H9 (cell line): ENCODE data around the gene PDK2. TPM values are rescaled to one million over a fixed set of nuclear protein-coding genes. Genes with fewer than 3 reads are reported as not detected.

Experiments
- DNase-seq: peaks from one replicate; pipeline ENCODE4 v3.0.0-alpha.2; 2017
- H2AFZ ChIP-seq: one replicate; pipeline ENCODE4 v1.6.1; 2013; ENCODE audit warnings: mild to moderate bottlenecking, low read length, control low read depth, moderate library complexity
- H2AK5ac ChIP-seq: 2 replicates; pipeline ENCODE4 v1.6.1; 2013; ENCODE audit warnings: low read length, control low read depth, mixed read lengths; ENCODE audit not compliant: insufficient read length
- H2BK120ac ChIP-seq: one replicate; pipeline ENCODE4 v1.6.1; 2013; ENCODE audit warnings: low read depth, mild to moderate bottlenecking, low read length, control low read depth, inconsistent platforms; ENCODE audit not compliant: poor library complexity, severe bottlenecking
- H2BK12ac ChIP-seq: 2 replicates; pipeline ENCODE4 v1.6.1; 2013; ENCODE audit warnings: low read length, control low read depth, mixed read lengths, low read depth; ENCODE audit not compliant: insufficient read length
- H2BK15ac ChIP-seq: 2 replicates; pipeline ENCODE4 v1.6.1; 2013; ENCODE audit warnings: low read depth, low read length, control low read depth
- H2BK20ac ChIP-seq: one replicate; pipeline ENCODE4 v1.6.1; 2013; ENCODE audit warnings: low read depth, mild to moderate bottlenecking, low read length, control low read depth, inconsistent platforms; ENCODE audit not compliant: poor library complexity, severe bottlenecking
- H2BK5ac ChIP-seq: 2 replicates; pipeline ENCODE4 v1.6.1; 2013; ENCODE audit warnings: low read length, control low read depth, mixed read lengths; ENCODE audit not compliant: insufficient read length
- H3K14ac ChIP-seq: 2 replicates; pipeline ENCODE4 v1.6.1; 2013; ENCODE audit warnings: low read length, control low read depth; ENCODE audit not compliant: insufficient read depth
- H3K18ac ChIP-seq: 2 replicates; pipeline ENCODE4 v1.6.1; 2013; ENCODE audit warnings: low read depth, mild to moderate bottlenecking, mixed read lengths, low read length, control low read depth; ENCODE audit not compliant: insufficient read length
- H3K23ac ChIP-seq: 2 replicates; pipeline ENCODE4 v1.6.1; 2013; ENCODE audit warnings: low read length, control low read depth, mixed read lengths, low read depth; ENCODE audit not compliant: insufficient read length
- H3K23me2 ChIP-seq: 2 replicates; pipeline ENCODE4 v1.6.1; 2013; ENCODE audit warnings: low read depth, mild to moderate bottlenecking, mixed read lengths, low read length, control low read depth; ENCODE audit not compliant: insufficient read length, poor library complexity, severe bottlenecking
- H3K27ac ChIP-seq: 2 replicates; pipeline ENCODE4 v1.5.1; 2013; ENCODE audit warnings: low read length, control low read depth, mixed read lengths, low read depth; ENCODE audit not compliant: insufficient read length
- H3K27me3 ChIP-seq: 2 replicates; pipeline ENCODE4 v1.6.1; 2013; ENCODE audit warnings: low read length, control low read depth, inconsistent platforms; ENCODE audit not compliant: insufficient read depth
- H3K4ac ChIP-seq: 2 replicates; pipeline ENCODE4 v1.6.1; 2013; ENCODE audit warnings: low read depth, mild to moderate bottlenecking, control low read depth, inconsistent platforms, low read length, moderate library complexity
- H3K4me1 ChIP-seq: 2 replicates; pipeline ENCODE4 v1.6.1; 2013; ENCODE audit warnings: low read length, control low read depth, inconsistent platforms; ENCODE audit not compliant: insufficient read depth
- H3K4me2 ChIP-seq: 2 replicates; pipeline ENCODE4 v1.6.1; 2013; ENCODE audit warnings: low read length, control low read depth, mixed read lengths; ENCODE audit not compliant: insufficient read length, insufficient read depth
- H3K56ac ChIP-seq: 2 replicates; pipeline ENCODE4 v1.6.1; 2013; ENCODE audit warnings: low read depth, mild to moderate bottlenecking, mixed read lengths, low read length, control low read depth; ENCODE audit not compliant: insufficient read length
- H3K79me1 ChIP-seq: 2 replicates; pipeline ENCODE4 v1.6.1; 2013; ENCODE audit warnings: low read depth, mild to moderate bottlenecking, moderate library complexity, low read length, control low read depth, inconsistent platforms; ENCODE audit not compliant: insufficient read depth, poor library complexity, severe bottlenecking
- H3K79me2 ChIP-seq: 2 replicates; pipeline ENCODE4 v1.6.1; 2013; ENCODE audit warnings: low read length, control low read depth, inconsistent platforms; ENCODE audit not compliant: insufficient read depth
- H3K9ac ChIP-seq: 2 replicates; pipeline ENCODE4 v1.6.1; 2013; ENCODE audit warnings: low read length, control low read depth, mixed read lengths; ENCODE audit not compliant: insufficient read length; ENCODE audit errors: extremely low read depth
- H3K9me3 ChIP-seq: one replicate; pipeline ENCODE4 v1.6.1; 2013; ENCODE audit warnings: low read depth, low read length, inconsistent platforms; ENCODE audit not compliant: control insufficient read depth
- H3T11ph ChIP-seq: one replicate; pipeline ENCODE4 v1.6.1; 2013; ENCODE audit warnings: mild to moderate bottlenecking, low read length, control low read depth, inconsistent platforms
- H4K20me1 ChIP-seq: one replicate; pipeline ENCODE4 v1.6.1; 2013; ENCODE audit not compliant: control insufficient read depth, insufficient read length, insufficient read depth
- H4K5ac ChIP-seq: 2 replicates; pipeline ENCODE4 v1.6.1; 2013; ENCODE audit warnings: low read depth, mild to moderate bottlenecking, mixed read lengths, low read length, control low read depth; ENCODE audit not compliant: insufficient read length
- H4K8ac ChIP-seq: replicated peaks from 2 replicates; pipeline ENCODE4 v1.6.1; 2013; ENCODE audit warnings: low read length, control low read depth, mixed read lengths, low read depth; ENCODE audit not compliant: insufficient read length
- H4K91ac ChIP-seq: 2 replicates; pipeline ENCODE4 v1.6.1; 2013; ENCODE audit warnings: low read depth, mild to moderate bottlenecking, moderate library complexity, mixed read lengths, low read length, control low read depth; ENCODE audit not compliant: insufficient read length
- H3K27ac Mint-ChIP-seq, 3 experiments: 2 replicates in 2 of 3; 3 replicates in 1 of 3; pipeline ENCODE4 v1.8.0; 2020 to 2021; ENCODE audit warnings: mixed read lengths in 3 of 3, mild to moderate bottlenecking in 1 of 3, moderate library complexity in 1 of 3
- H3K27me3 Mint-ChIP-seq: 2 replicates; pipeline ENCODE4 v1.8.0; 2021; ENCODE audit warnings: low read depth, mild to moderate bottlenecking, moderate library complexity, mixed read lengths
- H3K36me3 Mint-ChIP-seq, 3 experiments: 2 replicates in 2 of 3; 3 replicates in 1 of 3; pipeline ENCODE4 v1.8.0; 2020 to 2021; ENCODE audit warnings: low read depth in 3 of 3, mixed read lengths in 3 of 3; ENCODE audit not compliant: insufficient read depth in 1 of 3
- H3K4me1 Mint-ChIP-seq, 2 experiments: 2 replicates each; pipeline ENCODE4 v1.8.0; 2020; ENCODE audit warnings: mixed read lengths in 2 of 2
- H3K4me3 Mint-ChIP-seq, 2 experiments: 2 replicates in 1 of 2; 3 replicates in 1 of 2; pipeline ENCODE4 v1.8.0; 2020 to 2021; ENCODE audit warnings: mild to moderate bottlenecking in 2 of 2, mixed read lengths in 2 of 2, moderate library complexity in 1 of 2
- H3K9me3 Mint-ChIP-seq, 2 experiments: 2 replicates in 1 of 2; 3 replicates in 1 of 2; pipeline ENCODE4 v1.8.0; 2020; ENCODE audit warnings: mild to moderate bottlenecking in 2 of 2, mixed read lengths in 2 of 2, moderate library complexity in 1 of 2
- CTCF ChIP-seq: fragments of 200-600 bp; sonication (generic); conservative IDR thresholded peaks from 3 replicates; pipeline ENCODE4 v1.8.0; 2021; ENCODE audit warnings: antibody characterized with exemption, mild to moderate bottlenecking
- WGBS: extraction: QIAGEN DNeasy Blood & Tissue Kit; methylation state at CpG from one replicate; pipeline ENCODE4 v1.1.7; 2013; ENCODE audit warnings: missing lambda C conversion rate, low lambda C conversion rate, mixed read lengths; ENCODE audit not compliant: insufficient read length; ENCODE audit errors: extremely low coverage; 5-methylcytosine and 5-hydroxymethylcytosine counted together
- total RNA-seq: library from RNA; stranded (reverse); gene quantifications from 2 replicates; pipeline ENCODE4 v1.2.1, GENCODE V29; 2021

Gene PDK2
- total RNA-seq, 1 experiment from 2014 or later: 19.9 TPM

GRCh38 chr17:50115756-50116155 is 20.6 kb downstream of the PDK2 start:
- Mint-ChIP-seq H3K4me3 (no peak overlapping the region; a peak in 1 of 5 replicates), H3K36me3 (peaks cover 0 to 10% (median 0%) of the 10 kb centered on the region in 3 experiments; a peak in 1 of 7 replicates), H3K9me3 (no peaks in the 10 kb centered on the region; a peak in 1 of 5 replicates), H3K4me1 (peaks cover 16 to 26% of the 10 kb centered on the region in 2 experiments), H3K27me3 (peaks cover 51% of the 10 kb centered on the region), H3K27ac (no peak overlapping the region)
- no peaks in the 10 kb centered on the region for H3K9me3 ChIP-seq
- no peaks in the 10 kb centered on the region; the same call in 1 of the 2 replicates for H3K27me3 ChIP-seq
- H2BK15ac ChIP-seq: no peak overlapping the region
- no peak for TF ChIP-seq CTCF
- no peak overlapping the region for H2AK5ac ChIP-seq
- H2BK120ac ChIP-seq: no peak overlapping the region
- no peak overlapping the region for H3K23ac ChIP-seq
- H3K18ac ChIP-seq: no peak overlapping the region
- no peaks in the 10 kb centered on the region for H3K79me1 ChIP-seq
- no peak overlapping the region for H4K91ac ChIP-seq
- no peak for DNase-seq
- no peak overlapping the region for H3K27ac ChIP-seq
- no CpG with 5 or more reads among the region's 17 CpGs for WGBS
- no peak overlapping the region for H2BK5ac ChIP-seq
- H2BK12ac ChIP-seq: no peak overlapping the region
- H4K20me1 ChIP-seq: no peaks in the 10 kb centered on the region
- H3K79me2 ChIP-seq: no peaks in the 10 kb centered on the region
- no peak overlapping the region for H3K4ac ChIP-seq
- H3K4me1 ChIP-seq: peaks cover 9% of the 10 kb centered on the region; the same call in 1 of the 2 replicates
- no peak overlapping the region for H4K5ac ChIP-seq
- H3K23me2 ChIP-seq: no peaks in the 10 kb centered on the region
- H3T11ph ChIP-seq: no peak overlapping the region
- no peak overlapping the region for H3K4me2 ChIP-seq
- no peak overlapping the region for H2BK20ac ChIP-seq
- H3K56ac ChIP-seq: no peak overlapping the region
- H3K9ac ChIP-seq: no peak overlapping the region
- no peak overlapping the region for H4K8ac ChIP-seq
- H2AFZ ChIP-seq: no peak overlapping the region
- no peak overlapping the region for H3K14ac ChIP-seq
